ENCODE data around the gene CYP3A5.

DNA sequence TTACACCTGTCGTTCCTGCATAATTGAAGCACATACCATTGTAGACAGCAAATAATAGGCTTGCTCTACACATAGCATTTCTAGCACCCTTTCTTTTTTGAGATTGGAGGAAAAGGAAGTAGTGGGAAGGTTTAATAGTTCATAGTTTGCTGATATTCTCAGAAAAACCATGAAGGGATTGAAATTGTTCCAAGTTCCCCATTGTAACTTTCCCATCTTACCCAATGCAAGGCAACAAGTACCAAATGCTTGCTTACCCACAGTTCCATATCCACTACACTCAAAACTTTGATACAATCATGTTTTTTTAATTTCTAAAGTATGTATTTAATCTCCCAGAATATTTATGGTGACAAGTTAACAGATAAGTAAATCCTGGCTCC is 13.8 kb downstream of the CYP3A5 start:
- TF ChIP-seq ETV6 (CRISPR knock-in tag; conservative IDR thresholded peaks at IDR 0.05) (no peak), DPF2 (CRISPR knock-in tag; IDR thresholded peaks at IDR 0.05; ENCODE audit: borderline replicate concordance, low read depth) (no peak), ZBTB8A (CRISPR knock-in tag; IDR thresholded peaks at IDR 0.05; ENCODE audit: borderline replicate concordance, low read depth) (no peak)
- TF ChIP-seq, protein P1, sequence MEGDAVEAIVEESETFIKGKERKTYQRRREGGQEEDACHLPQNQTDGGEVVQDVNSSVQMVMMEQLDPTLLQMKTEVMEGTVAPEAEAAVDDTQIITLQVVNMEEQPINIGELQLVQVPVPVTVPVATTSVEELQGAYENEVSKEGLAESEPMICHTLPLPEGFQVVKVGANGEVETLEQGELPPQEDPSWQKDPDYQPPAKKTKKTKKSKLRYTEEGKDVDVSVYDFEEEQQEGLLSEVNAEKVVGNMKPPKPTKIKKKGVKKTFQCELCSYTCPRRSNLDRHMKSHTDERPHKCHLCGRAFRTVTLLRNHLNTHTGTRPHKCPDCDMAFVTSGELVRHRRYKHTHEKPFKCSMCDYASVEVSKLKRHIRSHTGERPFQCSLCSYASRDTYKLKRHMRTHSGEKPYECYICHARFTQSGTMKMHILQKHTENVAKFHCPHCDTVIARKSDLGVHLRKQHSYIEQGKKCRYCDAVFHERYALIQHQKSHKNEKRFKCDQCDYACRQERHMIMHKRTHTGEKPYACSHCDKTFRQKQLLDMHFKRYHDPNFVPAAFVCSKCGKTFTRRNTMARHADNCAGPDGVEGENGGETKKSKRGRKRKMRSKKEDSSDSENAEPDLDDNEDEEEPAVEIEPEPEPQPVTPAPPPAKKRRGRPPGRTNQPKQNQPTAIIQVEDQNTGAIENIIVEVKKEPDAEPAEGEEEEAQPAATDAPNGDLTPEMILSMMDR (CRISPR knock-in tag; IDR thresholded peaks at IDR 0.05), result no peak

Data from HepG2 (cell line).